GM21723 (cell line): ENCODE data around the gene CFAP20DC.
"Not testable (repeated sequence)": the region's sequence is repeated elsewhere in the genome, so short reads cannot be mapped to it uniquely, and the experiment has no call there.

Experiments
- ATAC-seq: cut with Tn5 transposase; IDR thresholded peaks from one replicate; pipeline ENCODE4 v1.9.1; 2021; ENCODE audit warnings: mild to moderate bottlenecking, moderate library complexity; ENCODE audit not compliant: unreplicated experiment

The CFAP20DC gene

DNA sequence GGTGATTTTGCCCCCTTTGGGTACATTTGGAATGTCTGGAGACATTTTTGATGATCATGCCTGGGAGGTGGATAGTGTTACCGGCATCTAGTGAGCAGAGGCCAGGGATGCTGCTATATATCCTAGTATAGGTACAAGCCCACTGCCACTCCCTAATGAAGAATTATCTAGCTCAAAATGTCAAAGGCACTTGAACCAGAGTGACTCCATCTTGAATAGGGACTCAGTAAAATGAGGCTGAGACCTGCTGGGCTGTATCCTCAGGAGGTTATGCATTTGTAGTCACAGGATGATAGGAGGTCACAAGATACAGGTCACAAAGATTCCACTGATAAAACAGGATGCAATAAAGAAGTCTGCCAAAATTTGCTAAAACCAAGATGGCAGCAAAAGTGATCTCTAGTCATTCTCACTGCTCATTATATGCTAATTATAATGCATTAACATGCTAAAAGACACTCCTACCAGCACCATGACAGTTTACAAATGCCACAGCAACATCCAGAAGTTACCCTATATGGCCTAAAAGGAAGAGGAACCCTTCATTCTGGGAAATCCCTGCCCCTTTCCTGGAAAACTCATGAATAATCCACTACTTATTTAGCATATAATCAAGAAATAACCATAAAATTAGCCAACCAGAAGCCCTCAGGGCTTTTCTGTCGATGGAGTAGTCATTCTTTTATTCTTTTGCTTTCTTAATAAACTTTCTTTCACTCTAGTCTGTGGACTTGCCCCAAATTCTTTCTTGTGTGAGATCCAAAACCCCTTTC is 343.2 kb downstream of the CFAP20DC start:
- no peak for ATAC-seq

DNA sequence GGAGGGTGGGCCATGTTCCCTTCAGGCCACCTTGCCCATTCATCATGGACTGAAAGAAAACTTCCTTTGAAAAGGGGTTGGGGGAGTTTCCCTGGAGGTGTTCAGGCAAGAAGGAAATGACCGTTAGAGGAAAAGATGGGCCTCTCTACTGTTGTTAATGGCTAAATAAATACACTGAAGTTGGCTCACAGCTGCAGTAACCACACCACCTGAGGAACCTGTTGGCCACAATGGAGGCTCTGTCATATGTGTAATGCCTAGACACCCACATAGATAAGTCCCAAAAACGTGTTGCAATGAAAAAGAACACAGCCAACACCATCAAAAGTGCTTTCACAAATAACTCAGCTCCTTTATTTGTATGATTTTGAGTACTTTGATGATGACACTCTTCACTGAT is 345.1 kb downstream of the CFAP20DC start:
- ATAC-seq: no peak

DNA sequence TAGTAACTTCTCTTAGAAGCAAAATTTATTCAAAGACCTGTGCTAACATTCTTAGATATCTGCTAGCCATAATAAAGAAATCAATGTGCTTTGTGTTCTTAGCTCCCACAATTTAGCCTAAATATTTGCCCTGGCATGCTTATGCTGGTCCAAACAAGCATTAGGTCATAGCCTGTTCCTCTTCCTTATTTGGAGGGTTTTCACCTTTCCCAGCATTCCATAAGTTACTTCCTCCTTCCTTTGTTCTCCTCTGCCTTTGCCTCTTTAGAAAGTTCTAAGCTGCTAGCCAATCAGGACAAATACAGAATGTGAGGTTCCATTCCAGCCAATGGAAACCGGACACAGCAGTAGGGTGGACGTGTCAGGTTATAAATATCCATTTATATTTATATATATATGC is 345.5 kb downstream of the CFAP20DC start:
- not testable (repeated sequence) for ATAC-seq

DNA sequence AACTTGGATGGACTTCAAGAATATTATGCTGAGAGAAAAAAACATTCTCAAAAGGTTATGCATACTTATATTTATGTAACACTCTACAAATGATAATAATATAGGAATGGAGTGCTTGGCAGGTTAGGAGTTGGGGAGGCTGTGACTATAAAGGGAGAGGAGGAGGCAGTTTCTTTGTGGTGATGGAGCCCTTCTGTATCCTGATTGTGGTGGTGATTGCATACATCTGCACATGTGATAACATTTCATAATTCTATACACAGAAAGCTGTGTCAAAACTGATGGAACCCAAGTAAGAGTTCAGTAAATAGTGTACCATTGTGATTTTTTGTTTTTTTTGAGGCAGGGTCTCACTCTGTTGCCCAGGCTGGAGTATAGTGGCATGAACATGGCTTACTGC is 351.6 kb downstream of the CFAP20DC start:
- ATAC-seq: no peak

DNA sequence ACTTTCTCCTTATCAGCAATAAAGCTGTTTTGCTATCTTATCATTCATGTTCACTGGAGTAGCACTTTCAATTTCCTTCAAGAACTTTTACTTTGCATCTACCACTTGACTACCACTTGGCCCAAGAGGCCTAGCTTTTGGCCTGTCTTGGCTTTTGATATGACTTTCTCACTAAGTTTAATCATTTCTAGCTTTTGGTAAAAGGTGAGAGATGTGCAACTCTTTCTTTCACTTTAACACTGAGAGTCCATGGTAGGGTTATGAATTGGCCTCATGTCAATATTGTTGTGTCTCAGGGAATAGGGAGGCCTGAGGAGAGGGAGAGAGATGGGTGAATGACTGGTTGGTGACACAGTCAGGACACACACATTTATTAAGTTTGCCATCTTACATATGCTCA is 352.3 kb downstream of the CFAP20DC start:
- peak; percentile 56 for ATAC-seq

- not testable (repeated sequence) for ATAC-seq
These were observed 353.0 kb downstream of the CFAP20DC start for GRCh38 chr3:58696813-58697212.

DNA sequence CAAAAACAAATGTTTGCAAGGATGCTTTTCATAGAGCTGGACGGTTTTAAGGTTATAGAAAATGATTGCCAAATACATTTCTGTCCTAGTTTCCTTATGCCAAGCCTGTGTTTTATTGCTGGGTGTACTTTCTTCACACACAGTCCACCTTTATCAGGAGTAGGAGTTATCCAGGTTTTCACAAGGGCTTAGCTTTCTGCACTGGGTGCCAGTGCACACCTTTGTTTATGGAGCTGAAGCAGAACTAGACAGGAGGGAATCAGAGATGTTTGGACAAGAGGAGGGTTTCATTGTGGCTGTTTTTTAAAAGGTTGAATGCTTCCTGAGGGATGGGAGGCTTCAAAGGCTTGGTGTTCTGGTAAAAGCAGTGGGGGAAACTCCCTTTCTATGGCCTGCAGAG is 353.7 kb downstream of the CFAP20DC start:
- ATAC-seq: no peak

DNA sequence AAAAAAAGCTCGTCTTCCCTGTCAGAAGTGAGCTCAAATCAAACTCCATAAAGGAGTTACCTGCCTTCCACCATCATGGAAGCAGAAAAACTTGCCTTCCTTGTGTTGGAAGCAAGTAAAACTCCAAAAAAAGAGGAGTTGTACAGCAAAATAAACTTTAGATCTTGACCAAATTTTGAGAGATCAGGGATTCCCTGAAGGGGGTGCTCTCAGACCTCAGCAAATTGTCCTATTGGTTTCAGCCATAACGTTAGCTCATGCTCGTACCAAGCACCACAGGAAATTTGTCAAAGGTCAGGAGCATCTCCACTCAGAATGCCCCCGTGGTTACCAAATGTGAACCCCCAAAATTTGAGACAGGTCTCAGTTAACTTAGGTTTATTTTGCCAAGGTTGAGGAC is 354.5 kb downstream of the CFAP20DC start:
- not testable (repeated sequence) for ATAC-seq

GRCh38 chr3:58693940-58694850 is 355.6 kb downstream of the CFAP20DC start:
- no peak for ATAC-seq

- ATAC-seq: no peak
These were observed 357.3 kb downstream of the CFAP20DC start for GRCh38 chr3:58692484-58692883.
